ENCODE measurements around the gene LHX3. TPM values are rescaled to one million over a fixed set of nuclear protein-coding genes. Genes with fewer than 3 reads are reported as not detected.

The LHX3 gene
- polyA plus RNA-seq, 1 donor from 2014 or later, result not detected

- H3K27ac ChIP-seq (ENCODE audit: low read length), result no peak overlapping the region
- H3K79me2 ChIP-seq (replicated peaks; ENCODE audit: insufficient read depth, low read length), result no peaks in the 10 kb centered on the region
- H3K4me2 ChIP-seq (ENCODE audit: low read length), result no peak overlapping the region
- no peaks in the 10 kb centered on the region for H3K36me3 ChIP-seq (ENCODE audit: insufficient read depth, low read length)
- H3K9me2 ChIP-seq (ENCODE audit: insufficient read depth, low read length), result no peaks in the 10 kb centered on the region
- no peak overlapping the region for H3K9ac ChIP-seq (ENCODE audit: low read length)
- H4K20me1 ChIP-seq (ENCODE audit: insufficient read depth), result no peaks in the 10 kb centered on the region
- no peaks in the 10 kb centered on the region for H3K9me3 ChIP-seq (ENCODE audit: low read length)
- H3K4me3 ChIP-seq (ENCODE audit: low read length), result no peak overlapping the region
- TF ChIP-seq CTCF (IDR thresholded peaks at IDR 0.05; ENCODE audit: poor library complexity, severe bottlenecking) (no peak), MXI1 (conservative IDR thresholded peaks at IDR 0.05; ENCODE audit: poor library complexity, severe bottlenecking) (no peak), EP300 (conservative IDR thresholded peaks at IDR 0.05; ENCODE audit: poor library complexity, severe bottlenecking) (no peak), POLR2AphosphoS5 (IDR thresholded peaks at IDR 0.05) (no peak)
- H3K27me3 ChIP-seq (ENCODE audit: insufficient read depth, low read depth, low read length), result no peaks in the 10 kb centered on the region
- no peak overlapping the region for H2AFZ ChIP-seq (ENCODE audit: low read depth, low read length)
- no peaks in the 10 kb centered on the region for H3F3A ChIP-seq (ENCODE audit: insufficient read depth, low read length, poor library complexity, severe bottlenecking)
Measured at GRCh38 chr9:136250676-136251075, 45.7 kb upstream of the LHX3 start.

GRCh38 chr9:136249877-136250559, 45.1 kb upstream of the LHX3 start:
- Histone ChIP-seq H3F3A (ENCODE audit: insufficient read depth, low read length, poor library complexity, severe bottlenecking) (no peaks in the 10 kb centered on the region), H3K4me3 (ENCODE audit: low read length) (no peak overlapping the region), H3K36me3 (ENCODE audit: insufficient read depth, low read length) (no peaks in the 10 kb centered on the region), H3K9ac (ENCODE audit: low read length) (no peak overlapping the region), H4K20me1 (ENCODE audit: insufficient read depth) (no peaks in the 10 kb centered on the region), H3K4me2 (ENCODE audit: low read length) (no peak overlapping the region), H3K79me2 (replicated peaks; ENCODE audit: insufficient read depth, low read length) (peaks cover under 1% of the 10 kb centered on the region), H3K27ac (ENCODE audit: low read length) (no peak overlapping the region), H3K27me3 (ENCODE audit: insufficient read depth, low read depth, low read length) (no peaks in the 10 kb centered on the region), H3K9me2 (ENCODE audit: insufficient read depth, low read length) (no peaks in the 10 kb centered on the region), H2AFZ (ENCODE audit: low read depth, low read length) (no peak overlapping the region), H3K9me3 (ENCODE audit: low read length) (no peaks in the 10 kb centered on the region)
- TF ChIP-seq TAF1 (IDR thresholded peaks at IDR 0.05; ENCODE audit: low read depth) (no peak), MXI1 (conservative IDR thresholded peaks at IDR 0.05; ENCODE audit: poor library complexity, severe bottlenecking) (no peak), EZH2 (IDR thresholded peaks at IDR 0.05; ENCODE audit: borderline replicate concordance, insufficient read depth, low read length, poor library complexity, severe bottlenecking) (no peak), EP300 (conservative IDR thresholded peaks at IDR 0.05; ENCODE audit: poor library complexity, severe bottlenecking) (no peak), CTCF (IDR thresholded peaks at IDR 0.05; ENCODE audit: poor library complexity, severe bottlenecking) (no peak), REST (IDR thresholded peaks at IDR 0.05; ENCODE audit: borderline replicate concordance) (no peak), SMC3 (conservative IDR thresholded peaks at IDR 0.05; ENCODE audit: poor library complexity) (no peak), POLR2AphosphoS5 (IDR thresholded peaks at IDR 0.05) (no peak), RAD21 (conservative IDR thresholded peaks at IDR 0.05) (no peak)
